Measurements from ENCODE around the gene ALPK3. TPM values are rescaled to one million over a fixed set of nuclear protein-coding genes. Genes with fewer than 3 reads are reported as not detected.

Gene ALPK3
- total and polyA plus RNA-seq, 2 donors (not counting 3 experiments of a cell fraction or from before 2014, with no cell fraction given): 18.4 to 36.2 TPM

DNA sequence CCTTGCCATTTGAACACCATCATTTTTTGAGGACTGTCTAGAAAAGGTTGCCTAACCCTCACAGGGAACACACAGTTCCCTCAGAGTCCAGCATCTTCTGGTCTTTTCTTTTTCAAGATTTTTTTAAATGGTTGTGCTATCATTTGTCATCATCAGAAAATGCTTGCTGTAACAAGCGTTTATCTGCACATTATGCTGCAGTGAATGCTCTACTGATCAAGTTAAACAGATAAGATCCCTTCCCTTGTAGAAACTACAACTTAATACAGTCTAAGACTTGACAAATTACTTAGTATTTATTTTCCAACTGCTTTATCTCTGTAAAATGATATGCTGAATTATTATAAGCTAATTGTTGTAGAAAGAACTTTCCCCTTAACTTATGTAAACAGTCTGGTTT is 11.9 kb upstream of the ALPK3 start:
- BruUV-seq (replicated peaks): no TSS peak
- FAIRE-seq: no peak

DNA sequence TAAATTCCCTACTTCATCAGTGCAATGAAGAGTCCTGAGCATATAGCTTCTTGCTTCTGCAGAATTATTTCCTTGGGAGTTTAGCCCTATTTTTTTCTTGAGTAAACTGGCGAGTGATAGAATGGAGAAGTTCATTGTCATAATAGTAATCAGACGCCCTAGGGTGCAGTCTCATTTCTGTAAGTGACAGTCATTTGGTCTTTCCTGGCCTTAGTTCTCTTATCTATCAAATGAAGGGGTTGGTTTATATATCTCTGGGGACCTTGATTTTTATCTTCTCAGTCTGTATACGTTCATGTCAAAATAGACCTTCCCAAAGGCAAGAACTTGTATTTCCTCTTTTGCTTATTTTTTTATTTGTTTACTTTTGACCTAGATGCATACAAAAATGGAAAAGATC is 9.9 kb upstream of the ALPK3 start:
- no TSS peak for BruUV-seq (replicated peaks)
- H3K9me3 ChIP-seq (replicated peaks; ENCODE audit: control insufficient read depth, insufficient read depth, low read length): no peaks in the 10 kb centered on the region
- ChIA-PET CTCF (interaction anchor here (1.1 kb wide), 1 partner anchor 11 kb away, joined by 3 read pairs; no protein-coding TSS in a partner anchor), POLR2A (interaction anchor here (0.6 kb wide), 1 partner anchor 64 kb away, joined by 6 read pairs; no protein-coding TSS in a partner anchor)
- no peaks in the 10 kb centered on the region for H3K4me1 ChIP-seq (ENCODE audit: control insufficient read depth, extremely low read depth, insufficient read depth, low read length)
- peaks cover 0 to 7% of the 10 kb centered on the region in 2 experiments for H3K36me3 ChIP-seq (ENCODE audit: control insufficient read depth in 2 of 2, extremely low read depth in 1 of 2, insufficient read depth in 2 of 2, low read length in 2 of 2)
- H3K9me1 ChIP-seq (replicated peaks; ENCODE audit: control insufficient read depth, extremely low read depth, insufficient read depth, low read length): no peaks in the 10 kb centered on the region
- TF ChIP-seq MYC (IDR thresholded peaks at IDR 0.05; ENCODE audit: low read depth, low read length) (no peak), GATA2 (IDR thresholded peaks at IDR 0.05; ENCODE audit: insufficient read depth, insufficient read length, low read depth, low read length) (no peak), EZH2 (IDR thresholded peaks at IDR 0.05; ENCODE audit: borderline replicate concordance, low read depth, low read length, severe bottlenecking) (no peak), JUN (IDR thresholded peaks at IDR 0.05; ENCODE audit: borderline replicate concordance, insufficient read depth, insufficient read length, low read depth) (no peak), FOS (IDR thresholded peaks at IDR 0.05; ENCODE audit: borderline replicate concordance, insufficient read depth, low read length) (no peak), CTCF (IDR thresholded peaks at IDR 0.05; ENCODE audit: extremely low read depth in 1 of 2, insufficient read depth in 1 of 2, low read depth in 1 of 2, low read length in 2 of 2) (no peak), POLR2AphosphoS5 (IDR thresholded peaks at IDR 0.05; ENCODE audit: insufficient read depth, low read depth, low read length) (no peak), POLR2A (IDR thresholded peaks at IDR 0.05; ENCODE audit: low read depth, low read length) (no peak), MAX (IDR thresholded peaks at IDR 0.05; ENCODE audit: insufficient read depth, insufficient read length) (no peak)
- no peak overlapping the region for H2AFZ ChIP-seq (ENCODE audit: low read depth, low read length)
- dilution Hi-C loops (cut with MboI; ENCODE audit: extremely low pct_ligation_motif_present, low sequenced_read_pairs): no loop called here
- no peaks in the 10 kb centered on the region for H4K20me1 ChIP-seq (replicated peaks; ENCODE audit: control insufficient read depth, extremely low read depth, insufficient read depth, low read length)
- no peaks in the 10 kb centered on the region for H3K79me2 ChIP-seq (ENCODE audit: control insufficient read depth, insufficient read depth, low read length)
- DNase-seq (ENCODE audit: low read depth, low spot score) (no peak), FAIRE-seq (no peak)
- H3K4me2 ChIP-seq (ENCODE audit: insufficient read depth, low read length): no peak overlapping the region
- H3K4me3 ChIP-seq (replicated peaks in 1 of 3; ENCODE audit: insufficient read depth in 1 of 3, low read depth in 1 of 3, low read length in 3 of 3): no peak overlapping the region
- intact Hi-C loops (cut with micrococcal nuclease): no loop called here
- no peaks in the 10 kb centered on the region for H3K27me3 ChIP-seq (ENCODE audit: control insufficient read depth in 2 of 2, insufficient read depth in 2 of 2, low read length in 2 of 2)
- no peak overlapping the region for H3K27ac ChIP-seq (ENCODE audit: insufficient read depth, low read depth, low read length)
- H3K9ac ChIP-seq (replicated peaks; ENCODE audit: extremely low read depth, insufficient read depth, low read length): no peak overlapping the region

More for the DNA sequence above, 11.9 kb upstream of the ALPK3 start:
- Histone ChIP-seq H3K4me2 (ENCODE audit: insufficient read depth, low read length) (no peak overlapping the region), H3K4me1 (ENCODE audit: control insufficient read depth, extremely low read depth, insufficient read depth, low read length) (no peaks in the 10 kb centered on the region), H4K20me1 (replicated peaks; ENCODE audit: control insufficient read depth, extremely low read depth, insufficient read depth, low read length) (no peaks in the 10 kb centered on the region), H2AFZ (ENCODE audit: low read depth, low read length) (no peak overlapping the region), H3K27ac (ENCODE audit: insufficient read depth, low read depth, low read length) (no peak overlapping the region), H3K9ac (replicated peaks; ENCODE audit: extremely low read depth, insufficient read depth, low read length) (no peak overlapping the region), H3K4me3 (replicated peaks in 1 of 3; ENCODE audit: insufficient read depth in 1 of 3, low read depth in 1 of 3, low read length in 3 of 3) (no peak overlapping the region), H3K36me3 (ENCODE audit: control insufficient read depth in 2 of 2, extremely low read depth in 1 of 2, insufficient read depth in 2 of 2, low read length in 2 of 2) (peaks cover 10 to 11% of the 10 kb centered on the region in 2 experiments), H3K79me2 (ENCODE audit: control insufficient read depth, insufficient read depth, low read length) (no peaks in the 10 kb centered on the region), H3K9me1 (replicated peaks; ENCODE audit: control insufficient read depth, extremely low read depth, insufficient read depth, low read length) (no peaks in the 10 kb centered on the region), H3K27me3 (ENCODE audit: control insufficient read depth in 2 of 2, insufficient read depth in 2 of 2, low read length in 2 of 2) (no peaks in the 10 kb centered on the region), H3K9me3 (replicated peaks; ENCODE audit: control insufficient read depth, insufficient read depth, low read length) (no peaks in the 10 kb centered on the region)
- TF ChIP-seq POLR2A (IDR thresholded peaks at IDR 0.05; ENCODE audit: low read depth, low read length) (no peak), JUN (IDR thresholded peaks at IDR 0.05; ENCODE audit: borderline replicate concordance, insufficient read depth, insufficient read length, low read depth) (no peak), MAX (IDR thresholded peaks at IDR 0.05; ENCODE audit: insufficient read depth, insufficient read length) (no peak), FOS (IDR thresholded peaks at IDR 0.05; ENCODE audit: borderline replicate concordance, insufficient read depth, low read length) (no peak), GATA2 (IDR thresholded peaks at IDR 0.05; ENCODE audit: insufficient read depth, insufficient read length, low read depth, low read length) (no peak)
- ChIA-PET POLR2A (interaction anchor here (0.6 to 0.9 kb wide), 2 partner anchors 17 to 73 kb away, joined by 3 to 6 read pairs; no protein-coding TSS in a partner anchor), CTCF (interaction anchor here (1.0 to 1.6 kb wide), 2 partner anchors 73 to 206 kb away, joined by 3 to 4 read pairs; no protein-coding TSS in a partner anchor)
- intact Hi-C loops (cut with micrococcal nuclease) (no loop called here), dilution Hi-C loops (cut with MboI; ENCODE audit: extremely low pct_ligation_motif_present, low sequenced_read_pairs) (no loop called here)
- DNase-seq (ENCODE audit: low read depth, low spot score): no peak

Data from endothelial cell of umbilical vein (primary cell).